GM12872 (cell line): ENCODE measurements around the gene LAMC2.

Experiments
- CTCF ChIP-seq: IDR thresholded peaks from 3 replicates; pipeline ENCODE4 v1.5.1; 2011; ENCODE audit warnings: low read depth, mild to moderate bottlenecking, low read length, moderate library complexity; ENCODE audit not compliant: insufficient read depth

Gene LAMC2

GRCh38 chr1:183291802-183292514 lies 105.9 kb downstream of the LAMC2 start:
- no peak for TF ChIP-seq CTCF

GRCh38 chr1:183293241-183293640 lies 107.2 kb downstream of the LAMC2 start:
- no peak for TF ChIP-seq CTCF

- TF ChIP-seq CTCF = no peak
These were observed 107.8 kb downstream of the LAMC2 start for GRCh38 chr1:183293876-183294275.
